Smooth muscle cell (in vitro differentiated cells): ENCODE results near the gene GOLGA5. TPM values are rescaled to one million over a fixed set of nuclear protein-coding genes. Genes with fewer than 3 reads are reported as not detected.

Source experiments
- DNase-seq: peaks from one replicate; lab custom pipeline; 2025; ENCODE audit not compliant: unreplicated experiment; lab: John Stamatoyannopoulos, UW
- H2AFZ ChIP-seq: fragments of 200-600 bp; sonication (generic); 2 replicates; pipeline ENCODE4 v1.6.0; 2016; ENCODE audit warnings: antibody characterized with exemption, low read depth, mild to moderate bottlenecking
- H3F3A ChIP-seq: fragments of 200-600 bp; sonication (generic); 2 replicates; pipeline ENCODE4 v1.6.0; 2017; ENCODE audit warnings: antibody characterized with exemption, low read depth
- H3K27ac ChIP-seq: fragments of 200-600 bp; sonication (generic); 2 replicates; pipeline ENCODE4 v1.5.1; 2016; ENCODE audit warnings: low read depth, mild to moderate bottlenecking
- H3K27me3 ChIP-seq: fragments of 200-600 bp; sonication (generic); 2 replicates; pipeline ENCODE4 v1.6.1; 2016; ENCODE audit warnings: low read depth, mild to moderate bottlenecking
- H3K36me3 ChIP-seq: fragments of 200-600 bp; sonication (generic); 2 replicates; pipeline ENCODE4 v1.5.1; 2016; ENCODE audit warnings: low read depth
- H3K4me1 ChIP-seq: fragments of 200-600 bp; sonication (generic); 2 replicates; pipeline ENCODE4 v1.5.1; 2016; ENCODE audit warnings: low read depth
- H3K4me2 ChIP-seq: fragments of 200-600 bp; sonication (generic); 2 replicates; pipeline ENCODE4 v1.6.0; 2016; ENCODE audit warnings: mild to moderate bottlenecking
- H3K4me3 ChIP-seq: fragments of 200-600 bp; sonication (generic); 2 replicates; pipeline ENCODE4 v1.5.1; 2016; ENCODE audit warnings: mild to moderate bottlenecking
- H3K79me2 ChIP-seq: fragments of 200-600 bp; sonication (generic); 2 replicates; pipeline ENCODE4 v1.6.0; 2016; ENCODE audit warnings: low read depth, mild to moderate bottlenecking
- H3K9ac ChIP-seq: fragments of 200-600 bp; sonication (generic); 2 replicates; pipeline ENCODE4 v1.6.0; 2016; ENCODE audit warnings: low read depth
- H3K9me3 ChIP-seq: fragments of 200-600 bp; sonication (generic); replicated peaks from 2 replicates; pipeline ENCODE4 v1.5.1; 2016; ENCODE audit warnings: low read depth
- H4K20me1 ChIP-seq: fragments of 200-600 bp; sonication (generic); 2 replicates; pipeline ENCODE4 v1.6.0; 2016; ENCODE audit warnings: low read depth
- WGBS: methylation state at CpG from one replicate; pipeline ENCODE4 v1.1.7; 2016; ENCODE audit warnings: low lambda C conversion rate; 5-methylcytosine and 5-hydroxymethylcytosine counted together
- polyA plus RNA-seq: library from polyadenylated mRNA; unstranded; fragments of >200 nt; fragmentation: Nextera tagmentation; extraction: Ambion mirVana; gene quantifications from 2 replicates; pipeline ENCODE4 v1.2.1, GENCODE V29; 2016
- total RNA-seq: library from RNA; depleted of rRNA; stranded (reverse); fragments of >200 nt; gene quantifications from 2 replicates; pipeline ENCODE4 v1.2.3, GENCODE V29; 2014
- TF ChIP-seq, protein P1 (sequence below): fragments of 200-600 bp; sonication (generic); IDR thresholded peaks from 2 replicates; pipeline ENCODE4 v1.5.1; 2017; ENCODE audit warnings: borderline replicate concordance, mild to moderate bottlenecking, antibody characterized with exemption; ENCODE audit not compliant: insufficient read depth, poor library complexity, severe bottlenecking

The GOLGA5 gene
- total and polyA plus RNA-seq, 2 experiments from 2014 or later: 67.0 to 70.3 TPM

DNA sequence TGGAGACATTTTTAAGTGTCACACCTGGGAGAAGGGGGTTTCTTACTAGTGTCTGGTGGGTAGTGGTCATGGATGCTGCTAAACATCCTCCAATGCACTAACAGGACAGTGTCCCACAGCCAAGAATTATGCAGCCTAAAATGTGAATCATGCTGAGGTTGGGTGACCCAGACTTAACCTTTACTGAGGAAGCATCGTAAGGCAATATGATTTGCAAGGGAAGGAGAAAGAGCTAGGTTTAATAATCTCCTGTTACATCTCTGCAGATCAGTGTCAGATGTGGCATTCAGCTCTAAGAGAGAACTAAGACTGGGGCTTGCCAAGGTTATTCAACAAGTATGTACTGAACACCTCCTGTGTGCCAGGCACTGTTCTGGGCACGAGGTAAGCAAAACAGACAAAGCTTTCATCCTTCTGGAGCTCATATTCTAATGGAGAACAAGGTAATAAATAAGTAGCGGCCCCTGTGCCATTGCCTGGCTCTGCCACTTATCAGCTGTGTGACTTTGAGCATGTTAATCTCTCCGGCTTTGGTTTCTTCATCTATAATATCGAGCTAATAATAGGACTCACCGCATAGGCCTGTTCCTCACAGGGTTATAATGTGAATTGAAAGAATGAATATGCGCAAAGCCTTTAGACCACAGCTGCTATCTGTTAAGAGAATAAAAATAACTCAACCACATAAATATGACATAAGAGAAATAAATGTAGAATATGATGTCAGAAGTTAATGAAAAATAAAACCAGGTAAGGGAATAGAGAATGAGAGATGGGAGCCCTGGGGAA lies 13.5 kb upstream of the GOLGA5 start:
- 86% methylated on average over 7 of the region's 7 CpGs for WGBS
- Histone ChIP-seq H3K36me3 (no peaks in the 10 kb centered on the region), H3K4me2 (no peak overlapping the region)

DNA sequence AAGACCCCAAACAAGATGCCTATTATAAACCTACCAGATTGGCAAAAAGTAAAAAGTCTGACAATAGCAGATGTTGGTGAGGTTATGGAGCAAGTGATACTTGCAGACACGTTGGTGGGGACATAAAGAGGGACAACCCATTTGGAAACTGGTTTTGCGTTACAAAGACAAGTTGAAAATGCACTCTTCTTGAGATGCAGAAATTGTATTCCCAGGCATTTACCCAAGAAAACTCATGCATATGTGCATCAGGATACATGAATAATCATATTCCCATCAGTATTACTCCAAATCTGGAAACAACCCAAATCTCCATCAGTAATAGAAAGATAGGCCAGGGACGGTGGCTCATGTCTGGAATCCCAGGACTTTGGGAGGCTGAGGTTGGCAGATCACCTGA lies 12.8 kb upstream of the GOLGA5 start:
- peaks cover under 1% of the 10 kb centered on the region for H3F3A ChIP-seq
- no peaks in the 10 kb centered on the region for H3K4me1 ChIP-seq
- 84% methylated on average over 3 of the region's 3 CpGs for WGBS
- no peaks in the 10 kb centered on the region for H3K9me3 ChIP-seq
- H3K79me2 ChIP-seq: no peaks in the 10 kb centered on the region
- no peak for DNase-seq
- H2AFZ ChIP-seq: no peak overlapping the region
- H3K9ac ChIP-seq: no peak overlapping the region
- no peak overlapping the region for H3K27ac ChIP-seq
- no peak overlapping the region for H3K4me3 ChIP-seq
- H3K27me3 ChIP-seq: no peaks in the 10 kb centered on the region
- no peak overlapping the region for H3K4me2 ChIP-seq
- TF ChIP-seq, protein P1, sequence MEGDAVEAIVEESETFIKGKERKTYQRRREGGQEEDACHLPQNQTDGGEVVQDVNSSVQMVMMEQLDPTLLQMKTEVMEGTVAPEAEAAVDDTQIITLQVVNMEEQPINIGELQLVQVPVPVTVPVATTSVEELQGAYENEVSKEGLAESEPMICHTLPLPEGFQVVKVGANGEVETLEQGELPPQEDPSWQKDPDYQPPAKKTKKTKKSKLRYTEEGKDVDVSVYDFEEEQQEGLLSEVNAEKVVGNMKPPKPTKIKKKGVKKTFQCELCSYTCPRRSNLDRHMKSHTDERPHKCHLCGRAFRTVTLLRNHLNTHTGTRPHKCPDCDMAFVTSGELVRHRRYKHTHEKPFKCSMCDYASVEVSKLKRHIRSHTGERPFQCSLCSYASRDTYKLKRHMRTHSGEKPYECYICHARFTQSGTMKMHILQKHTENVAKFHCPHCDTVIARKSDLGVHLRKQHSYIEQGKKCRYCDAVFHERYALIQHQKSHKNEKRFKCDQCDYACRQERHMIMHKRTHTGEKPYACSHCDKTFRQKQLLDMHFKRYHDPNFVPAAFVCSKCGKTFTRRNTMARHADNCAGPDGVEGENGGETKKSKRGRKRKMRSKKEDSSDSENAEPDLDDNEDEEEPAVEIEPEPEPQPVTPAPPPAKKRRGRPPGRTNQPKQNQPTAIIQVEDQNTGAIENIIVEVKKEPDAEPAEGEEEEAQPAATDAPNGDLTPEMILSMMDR: no peak
- H4K20me1 ChIP-seq: no peaks in the 10 kb centered on the region
- no peaks in the 10 kb centered on the region for H3K36me3 ChIP-seq

More for the DNA sequence above, 13.5 kb upstream of the GOLGA5 start:
- TF ChIP-seq, protein P1: no peak
- DNase-seq: no peak
- Histone ChIP-seq H2AFZ (no peak overlapping the region), H4K20me1 (no peaks in the 10 kb centered on the region), H3K4me1 (no peaks in the 10 kb centered on the region), H3K27ac (no peak overlapping the region), H3K9ac (no peak overlapping the region), H3F3A (no peaks in the 10 kb centered on the region), H3K9me3 (no peaks in the 10 kb centered on the region), H3K27me3 (no peaks in the 10 kb centered on the region), H3K4me3 (no peak overlapping the region), H3K79me2 (no peaks in the 10 kb centered on the region)

DNA sequence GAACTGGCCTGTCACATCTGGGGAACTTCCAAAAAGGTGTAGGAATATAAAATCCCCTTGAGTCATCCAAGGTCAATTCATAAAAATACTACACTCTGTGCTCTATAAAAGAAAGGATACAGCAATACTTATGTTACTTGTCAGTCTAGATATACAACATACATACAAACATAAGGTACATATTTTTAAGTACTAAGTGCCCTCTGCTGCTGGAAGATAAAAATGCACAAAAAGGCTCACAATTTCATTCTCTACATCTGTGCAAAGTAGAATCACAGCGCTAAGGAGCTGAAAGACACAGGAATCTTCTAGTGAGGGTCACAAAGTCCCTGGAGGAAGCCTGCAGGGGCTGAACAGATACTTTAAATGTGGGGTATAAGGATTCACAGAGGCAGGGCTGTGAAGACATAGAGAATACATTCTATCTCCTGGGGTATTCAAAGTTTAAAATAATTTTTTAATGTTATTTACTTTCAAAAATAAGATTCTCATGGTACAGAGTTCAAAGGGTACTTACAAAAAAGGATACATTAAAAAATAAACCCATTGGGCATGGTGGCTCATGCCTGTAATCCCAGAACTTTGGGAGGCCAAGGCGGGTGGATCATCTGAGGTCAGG lies 10.2 kb upstream of the GOLGA5 start:
- Histone ChIP-seq H3F3A (peaks cover 10% of the 10 kb centered on the region), H3K4me1 (no peaks in the 10 kb centered on the region), H3K27ac (no peak overlapping the region), H3K4me3 (no peak overlapping the region), H3K27me3 (no peaks in the 10 kb centered on the region), H3K79me2 (no peaks in the 10 kb centered on the region), H3K36me3 (no peaks in the 10 kb centered on the region), H3K9ac (no peak overlapping the region), H4K20me1 (no peaks in the 10 kb centered on the region), H3K4me2 (no peak overlapping the region), H3K9me3 (no peaks in the 10 kb centered on the region), H2AFZ (no peak overlapping the region)
- no peak for DNase-seq
- TF ChIP-seq, protein P1: peak; percentile 61
- WGBS: 73% methylated on average over 2 of the region's 2 CpGs
